K562 (cell line): ENCODE measurements around the gene RPL38. TPM values are rescaled to one million over a fixed set of nuclear protein-coding genes. Genes with fewer than 3 reads are reported as not detected.

ENCODE experiments used
- ASH1L ChIP-seq: fragments of 450-650 bp; IDR thresholded peaks from 2 replicates; pipeline ENCODE4 v1.6.1; 2018; ENCODE audit warnings: borderline replicate concordance, mild to moderate bottlenecking, low read depth; ENCODE audit not compliant: partially characterized antibody
- C11orf30 ChIP-seq: fragments of 450-650 bp; IDR thresholded peaks from 2 replicates; pipeline ENCODE4 v1.6.1; 2016; ENCODE audit warnings: low read depth, mild to moderate bottlenecking
- FOXO4 ChIP-seq: fragments of 450-650 bp; formaldehyde crosslinking; IDR thresholded peaks from 2 replicates; pipeline ENCODE4 v1.4.0; 2020; ENCODE audit warnings: mild to moderate bottlenecking, moderate library complexity
- HDAC3 ChIP-seq: fragments of 450-650 bp; IDR thresholded peaks from 2 replicates; pipeline ENCODE4 v1.6.1; 2018; ENCODE audit warnings: borderline replicate concordance, mild to moderate bottlenecking, moderate library complexity; ENCODE audit not compliant: partially characterized antibody
- MXI1 ChIP-seq: IDR thresholded peaks from 2 replicates; pipeline ENCODE4 v1.6.1; 2011; ENCODE audit warnings: low read depth, mild to moderate bottlenecking, improper control_type of control experiment, low read length
- POLR2A ChIP-seq: fragments of 450-650 bp; conservative IDR thresholded peaks from 2 replicates; pipeline ENCODE4 v1.6.1; 2016
- REST ChIP-seq, 2 experiments: fragments of 450-650 bp; formaldehyde crosslinking in 1 of 2; IDR thresholded peaks; 2 replicates each; pipeline versions ENCODE4 v1.4.0 to v1.6.1; 2014 to 2020; ENCODE audit warnings: mild to moderate bottlenecking in 2 of 2, borderline replicate concordance in 1 of 2, low read depth in 1 of 2
- RFX5 ChIP-seq: IDR thresholded peaks from 2 replicates; pipeline ENCODE4 v1.6.1; 2011; ENCODE audit warnings: low read depth, mild to moderate bottlenecking, improper control_type of control experiment, low read length
- TFE3 ChIP-seq: fragments of 450-650 bp; formaldehyde crosslinking; IDR thresholded peaks from 2 replicates; pipeline ENCODE4 v1.4.0; 2020; ENCODE audit warnings: mild to moderate bottlenecking, mixed read lengths
- USF2 ChIP-seq: sonication (generic); formaldehyde crosslinking; IDR thresholded peaks from 2 replicates; pipeline ENCODE4 v1.5.0; 2020; ENCODE audit warnings: missing genetic modification reagents
- ZNF76 ChIP-seq: fragments of 250-450 bp; sonication (Bioruptor Pico); IDR thresholded peaks from 2 replicates; pipeline ENCODE4 v1.4.0; 2020; ENCODE audit warnings: mild to moderate bottlenecking, moderate library complexity, borderline replicate concordance
- polyA plus RNA-seq, 8 experiments: library from polyadenylated mRNA; depleted of rRNA in 4 of 8; stranded (reverse) in 5 of 8; unstranded in 3 of 8; fragments of >200 nt; fragmentation: Nextera tagmentation in 2 of 8; fragmentation: Illumina TruSeq in 1 of 8; extraction: Ambion mirVana in 2 of 8; extraction: Trizol in 1 of 8; gene quantifications; 2 replicates each; pipeline versions ENCODE4 v1.2.1 to v1.2.3, GENCODE V29; 2011 to 2014; ENCODE audit warnings: inconsistent platforms in 1 of 8, missing spikeins in 1 of 8
- total RNA-seq, 7 experiments: library from RNA; depleted of rRNA in 6 of 7; stranded (reverse); fragments of >200 nt in 6 of 7; fragmentation: Illumina TruSeq in 2 of 7; extraction: Trizol in 2 of 7; gene quantifications; 2 replicates each; pipeline versions ENCODE4 v1.2.1 to v1.2.3, GENCODE V29; 2011 to 2021; ENCODE audit warnings: low replicate concordance in 1 of 7

Gene RPL38
- total and polyA plus RNA-seq, 9 of the 15 experiments (the other 6 are each of a cell fraction or from before 2014, with no cell fraction given), result 1,224 to 3,864 (median 1,939) TPM

GRCh38 chr17:74194682-74195081 lies 8.8 kb upstream of the RPL38 start (continued):
- TF ChIP-seq REST (IDR thresholded peaks at IDR 0.05; ENCODE audit: borderline replicate concordance), result no peak
- TF ChIP-seq REST (CRISPR knock-in tag; IDR thresholded peaks at IDR 0.05; ENCODE audit: low read depth), result no peak
- no peak for TF ChIP-seq HDAC3
- no peak for TF ChIP-seq USF2
- peak; percentile 15; the same call in 1 of the 2 replicates for TF ChIP-seq TFE3 (CRISPR knock-in tag)
- TF ChIP-seq ZNF76, result no peak
- no peak for TF ChIP-seq MXI1
- TF ChIP-seq C11orf30, result no peak
- TF ChIP-seq ASH1L, result no peak
- TF ChIP-seq FOXO4 (CRISPR knock-in tag), result no peak
- TF ChIP-seq RFX5, result no peak
- no peak for TF ChIP-seq POLR2A
